Ammon's horn (tissue), 1 donor: Measurements from ENCODE around the gene ZNF222.

Experiments
- DNase-seq: peaks from one replicate; pipeline ENCODE4 v3.0.0-alpha.2; 2016; ENCODE audit warnings: low spot score

Gene ZNF222

GRCh38 chr19:44055870-44056269, 30.7 kb downstream of the ZNF222 start:
- no peak for DNase-seq

- DNase-seq: no peak
Measured at GRCh38 chr19:44059229-44059628, 34.0 kb downstream of the ZNF222 start.

GRCh38 chr19:44061038-44061437, 35.9 kb downstream of the ZNF222 start:
- DNase-seq: no peak

- DNase-seq: no peak
Measured at GRCh38 chr19:44066305-44066704, 41.1 kb downstream of the ZNF222 start.

DNA sequence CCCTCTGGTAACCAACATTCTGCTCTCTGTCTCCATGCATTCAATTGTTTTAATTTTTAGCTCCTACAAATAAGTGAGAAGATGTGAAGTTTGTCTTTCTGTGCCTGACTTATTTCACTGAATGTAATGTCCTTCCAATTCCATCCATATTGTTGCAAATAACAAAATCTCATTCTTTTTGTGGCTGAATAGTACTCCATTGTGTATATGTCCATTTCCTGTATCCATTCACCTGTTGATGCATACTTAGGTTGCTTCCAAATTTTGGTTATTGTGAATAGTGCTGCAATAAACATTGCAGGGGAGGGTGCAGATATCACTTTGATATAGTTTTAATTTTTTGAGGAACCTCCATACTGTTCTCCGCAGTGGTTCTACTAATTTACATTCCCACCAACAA, 44.2 kb downstream of the ZNF222 start:
- DNase-seq: no peak

- peak; percentile 96 for DNase-seq
Measured at GRCh38 chr19:44071824-44072542, 46.8 kb downstream of the ZNF222 start, which contains the start of gene ZNF284. TSS of gene ZNF284 (plus strand) at chr19:44072159. CDS start at chr19:44076390, 4,231 bp downstream.

- DNase-seq: no peak
Measured at GRCh38 chr19:44072543-44073401, 47.6 kb downstream of the ZNF222 start.

DNA sequence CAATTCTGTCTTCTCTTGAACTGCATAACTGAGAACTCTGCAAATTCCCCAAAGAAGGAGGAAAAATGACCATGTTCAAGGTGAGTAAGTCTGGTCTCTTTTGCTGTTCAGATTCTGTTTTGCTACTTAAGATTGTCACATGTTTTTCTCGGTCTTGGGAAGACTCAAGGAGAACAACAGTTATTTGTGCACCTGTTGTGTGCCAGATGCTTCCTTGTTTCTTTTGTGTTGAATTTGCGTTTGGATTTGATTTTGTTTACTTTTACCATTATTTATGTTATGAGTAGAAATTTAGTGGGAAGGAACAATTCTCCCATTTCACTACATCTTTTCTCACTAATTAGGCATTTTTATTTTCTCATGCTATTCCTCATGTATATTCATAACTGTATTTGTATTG, 51.1 kb downstream of the ZNF222 start:
- DNase-seq: no peak
